Ishikawa (cell line): ENCODE measurements around the gene SPECC1.
A peak's percentile ranks its signal among the peaks of the same experiment; 100 is the strongest.

Source experiments
- EGR1 ChIP-seq: IDR thresholded peaks from 2 replicates; pipeline ENCODE4 v1.6.1; 2012
- FOXM1 ChIP-seq: IDR thresholded peaks from 2 replicates; pipeline ENCODE4 v1.6.1; 2012; ENCODE audit warnings: low read depth, borderline replicate concordance
- NFIC ChIP-seq: IDR thresholded peaks from 2 replicates; pipeline ENCODE4 v1.6.1; 2012
- YY1 ChIP-seq: IDR thresholded peaks from 2 replicates; pipeline ENCODE4 v1.6.1; 2012; ENCODE audit warnings: low read depth
- TF ChIP-seq, protein P1 (sequence below): IDR thresholded peaks from 2 replicates; pipeline ENCODE4 v1.6.1; 2012; ENCODE audit warnings: low read depth, mild to moderate bottlenecking
- TF ChIP-seq, protein P2 (sequence below): IDR thresholded peaks from 2 replicates; pipeline ENCODE4 v1.6.1; 2012
- TF ChIP-seq, protein P3 (sequence below): IDR thresholded peaks from 2 replicates; pipeline ENCODE4 v1.6.1; 2012

DNA sequence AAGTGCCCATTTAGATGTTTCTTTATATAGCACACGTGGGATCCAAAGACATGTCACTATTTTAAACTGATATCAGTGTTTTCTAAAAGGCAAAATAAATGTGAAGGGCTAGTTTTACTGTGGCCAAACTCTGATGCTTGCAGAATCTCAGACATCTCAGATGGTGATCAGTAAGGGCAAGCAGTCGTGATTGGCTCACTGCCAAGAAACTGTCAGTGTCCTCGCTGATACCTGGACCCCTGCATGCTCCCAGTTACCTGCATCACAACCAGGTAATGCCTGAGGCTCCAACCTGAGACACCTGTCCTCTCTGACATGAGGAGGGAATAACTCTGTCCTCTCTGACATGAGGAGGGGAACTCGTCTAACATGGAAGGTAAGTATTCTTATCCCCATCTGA is 114.0 kb downstream of the SPECC1 start:
- TF ChIP-seq, protein P1, sequence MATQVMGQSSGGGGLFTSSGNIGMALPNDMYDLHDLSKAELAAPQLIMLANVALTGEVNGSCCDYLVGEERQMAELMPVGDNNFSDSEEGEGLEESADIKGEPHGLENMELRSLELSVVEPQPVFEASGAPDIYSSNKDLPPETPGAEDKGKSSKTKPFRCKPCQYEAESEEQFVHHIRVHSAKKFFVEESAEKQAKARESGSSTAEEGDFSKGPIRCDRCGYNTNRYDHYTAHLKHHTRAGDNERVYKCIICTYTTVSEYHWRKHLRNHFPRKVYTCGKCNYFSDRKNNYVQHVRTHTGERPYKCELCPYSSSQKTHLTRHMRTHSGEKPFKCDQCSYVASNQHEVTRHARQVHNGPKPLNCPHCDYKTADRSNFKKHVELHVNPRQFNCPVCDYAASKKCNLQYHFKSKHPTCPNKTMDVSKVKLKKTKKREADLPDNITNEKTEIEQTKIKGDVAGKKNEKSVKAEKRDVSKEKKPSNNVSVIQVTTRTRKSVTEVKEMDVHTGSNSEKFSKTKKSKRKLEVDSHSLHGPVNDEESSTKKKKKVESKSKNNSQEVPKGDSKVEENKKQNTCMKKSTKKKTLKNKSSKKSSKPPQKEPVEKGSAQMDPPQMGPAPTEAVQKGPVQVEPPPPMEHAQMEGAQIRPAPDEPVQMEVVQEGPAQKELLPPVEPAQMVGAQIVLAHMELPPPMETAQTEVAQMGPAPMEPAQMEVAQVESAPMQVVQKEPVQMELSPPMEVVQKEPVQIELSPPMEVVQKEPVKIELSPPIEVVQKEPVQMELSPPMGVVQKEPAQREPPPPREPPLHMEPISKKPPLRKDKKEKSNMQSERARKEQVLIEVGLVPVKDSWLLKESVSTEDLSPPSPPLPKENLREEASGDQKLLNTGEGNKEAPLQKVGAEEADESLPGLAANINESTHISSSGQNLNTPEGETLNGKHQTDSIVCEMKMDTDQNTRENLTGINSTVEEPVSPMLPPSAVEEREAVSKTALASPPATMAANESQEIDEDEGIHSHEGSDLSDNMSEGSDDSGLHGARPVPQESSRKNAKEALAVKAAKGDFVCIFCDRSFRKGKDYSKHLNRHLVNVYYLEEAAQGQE, result no peak
- TF ChIP-seq, protein P2, sequence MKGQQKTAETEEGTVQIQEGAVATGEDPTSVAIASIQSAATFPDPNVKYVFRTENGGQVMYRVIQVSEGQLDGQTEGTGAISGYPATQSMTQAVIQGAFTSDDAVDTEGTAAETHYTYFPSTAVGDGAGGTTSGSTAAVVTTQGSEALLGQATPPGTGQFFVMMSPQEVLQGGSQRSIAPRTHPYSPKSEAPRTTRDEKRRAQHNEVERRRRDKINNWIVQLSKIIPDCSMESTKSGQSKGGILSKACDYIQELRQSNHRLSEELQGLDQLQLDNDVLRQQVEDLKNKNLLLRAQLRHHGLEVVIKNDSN, result no peak
- TF ChIP-seq YY1 (no peak), NFIC (peak; percentile 29; the same call in 1 of the 2 replicates), EGR1 (no peak), FOXM1 (no peak)
- TF ChIP-seq, protein P3, sequence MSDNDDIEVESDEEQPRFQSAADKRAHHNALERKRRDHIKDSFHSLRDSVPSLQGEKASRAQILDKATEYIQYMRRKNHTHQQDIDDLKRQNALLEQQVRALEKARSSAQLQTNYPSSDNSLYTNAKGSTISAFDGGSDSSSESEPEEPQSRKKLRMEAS, result no peak
